IMR-90 (cell line): Measurements from ENCODE around the gene WNT3.

ENCODE experiments used
- CEBPB ChIP-seq: IDR thresholded peaks from 2 replicates; pipeline ENCODE4 v1.6.1; 2012; ENCODE audit warnings: low read depth, low read length, improper control_type of control experiment
- CTCF ChIP-seq: conservative IDR thresholded peaks from 2 replicates; pipeline ENCODE4 v1.5.1; 2012; ENCODE audit warnings: mild to moderate bottlenecking, low read depth, low read length, improper control_type of control experiment
- FOS ChIP-seq: fragments of 150-350 bp; IDR thresholded peaks from 2 replicates; pipeline ENCODE4 v1.6.1; 2016; ENCODE audit warnings: low read depth, low read length
- MAZ ChIP-seq: IDR thresholded peaks from 2 replicates; pipeline ENCODE4 v1.6.1; 2012; ENCODE audit warnings: low read depth, mild to moderate bottlenecking, low read length, improper control_type of control experiment, moderate library complexity, borderline replicate concordance
- NFE2L2 ChIP-seq: fragments of 150-350 bp; IDR thresholded peaks from 2 replicates; pipeline ENCODE4 v1.6.1; 2016; ENCODE audit warnings: low read depth, mild to moderate bottlenecking, low read length
- POLR2A ChIP-seq: IDR thresholded peaks from 2 replicates; pipeline ENCODE4 v1.6.1; 2012; ENCODE audit warnings: mild to moderate bottlenecking, low read depth, low read length
- RFX5 ChIP-seq: IDR thresholded peaks from 2 replicates; pipeline ENCODE4 v1.8.0; 2012; ENCODE audit warnings: low read depth, mild to moderate bottlenecking, low read length, moderate library complexity

- TF ChIP-seq CTCF (no peak), FOS (peak; percentile 50; the same call in 1 of the 2 replicates), RFX5 (no peak), POLR2A (no peak), NFE2L2 (no peak), CEBPB (peak; percentile 82), MAZ (no peak)
Measured at GRCh38 chr17:46764709-46765401, 53.6 kb downstream of the WNT3 start.
